Mesendoderm (in vitro differentiated cells): ENCODE results near the gene SRGAP3.

Source experiments
- DNase-seq: peaks from one replicate; pipeline ENCODE4 v3.0.0; 2013
- H2AK5ac ChIP-seq: 2 replicates; pipeline ENCODE4 v1.6.1; 2013; ENCODE audit warnings: low read length, inconsistent platforms
- H2BK120ac ChIP-seq: 2 replicates; pipeline ENCODE4 v1.6.1; 2013; ENCODE audit warnings: low read depth, mild to moderate bottlenecking, low read length, moderate library complexity, mixed read lengths
- H2BK15ac ChIP-seq: replicated peaks from 2 replicates; pipeline ENCODE4 v1.6.1; 2013; ENCODE audit warnings: low read depth, mild to moderate bottlenecking, moderate library complexity
- H2BK5ac ChIP-seq: 2 replicates; pipeline ENCODE4 v1.6.1; 2013; ENCODE audit warnings: low read length, inconsistent platforms
- H3K18ac ChIP-seq: 2 replicates; pipeline ENCODE4 v1.6.1; 2013; ENCODE audit warnings: mild to moderate bottlenecking, low read length, mixed read lengths
- H3K23ac ChIP-seq: one replicate; pipeline ENCODE4 v1.6.1; 2013; ENCODE audit warnings: low read length
- H3K27ac ChIP-seq: 2 replicates; pipeline ENCODE4 v1.5.1; 2013; ENCODE audit warnings: low read depth, mild to moderate bottlenecking, inconsistent platforms, low read length, moderate library complexity
- H3K27me3 ChIP-seq: 2 replicates; pipeline ENCODE4 v1.6.1; 2013; ENCODE audit warnings: low read length, control low read depth, mild to moderate bottlenecking, inconsistent platforms; ENCODE audit not compliant: insufficient read depth, poor library complexity
- H3K36me3 ChIP-seq: 2 replicates; pipeline ENCODE4 v1.6.1; 2013; ENCODE audit warnings: low read length, inconsistent platforms; ENCODE audit not compliant: control insufficient read depth, insufficient read depth
- H3K4ac ChIP-seq: one replicate; pipeline ENCODE4 v1.6.1; 2013; ENCODE audit warnings: low read depth, mild to moderate bottlenecking, low read length, moderate library complexity
- H3K4me1 ChIP-seq: 2 replicates; pipeline ENCODE4 v1.6.1; 2013; ENCODE audit warnings: low read depth, low read length, inconsistent platforms; ENCODE audit not compliant: control insufficient read depth
- H3K4me2 ChIP-seq: 2 replicates; pipeline ENCODE4 v1.6.1; 2013; ENCODE audit warnings: low read length
- H3K4me3 ChIP-seq: 2 replicates; pipeline ENCODE4 v1.5.1; 2013; ENCODE audit warnings: mild to moderate bottlenecking, low read length
- H3K56ac ChIP-seq: one replicate; pipeline ENCODE4 v1.6.1; 2013; ENCODE audit warnings: low read length
- H3K79me1 ChIP-seq: 2 replicates; pipeline ENCODE4 v1.6.1; 2013; ENCODE audit warnings: low read length, inconsistent platforms
- H3K79me2 ChIP-seq: 2 replicates; pipeline ENCODE4 v1.6.1; 2013; ENCODE audit warnings: mild to moderate bottlenecking, low read length; ENCODE audit not compliant: control insufficient read depth, insufficient read depth
- H3K9ac ChIP-seq: 2 replicates; pipeline ENCODE4 v1.6.1; 2013; ENCODE audit warnings: low read length, inconsistent platforms
- H4K5ac ChIP-seq: one replicate; pipeline ENCODE4 v1.6.1; 2013; ENCODE audit warnings: low read length
- H4K8ac ChIP-seq: one replicate; pipeline ENCODE4 v1.6.1; 2013; ENCODE audit warnings: low read depth, mild to moderate bottlenecking, control low read depth, low read length, moderate library complexity
- WGBS: extraction: QIAGEN DNeasy Blood & Tissue Kit; methylation state at CpG from one replicate; pipeline ENCODE4 v1.1.7; 2013; ENCODE audit warnings: low lambda C conversion rate, missing lambda C conversion rate; ENCODE audit not compliant: insufficient coverage; ENCODE audit errors: extremely low coverage; 5-methylcytosine and 5-hydroxymethylcytosine counted together

Gene SRGAP3

GRCh38 chr3:9124730-9125129, 124.7 kb downstream of the SRGAP3 start:
- Histone ChIP-seq H3K4me2 (no peak overlapping the region), H2BK5ac (no peak overlapping the region), H3K79me2 (no peaks in the 10 kb centered on the region), H3K23ac (no peak overlapping the region), H3K4me3 (no peak overlapping the region), H3K4ac (no peak overlapping the region), H4K5ac (no peak overlapping the region), H3K79me1 (no peaks in the 10 kb centered on the region), H3K27me3 (no peaks in the 10 kb centered on the region), H3K36me3 (no peaks in the 10 kb centered on the region), H3K4me1 (no peaks in the 10 kb centered on the region), H3K9ac (no peak overlapping the region), H3K56ac (no peak overlapping the region), H2BK120ac (no peak overlapping the region), H2AK5ac (no peak overlapping the region), H4K8ac (no peak overlapping the region), H2BK15ac (no peak overlapping the region), H3K27ac (no peak overlapping the region), H3K18ac (no peak overlapping the region)
- WGBS = no CpG with 5 or more reads among the region's 15 CpGs
- no peak for DNase-seq

GRCh38 chr3:9123840-9124239, 125.6 kb downstream of the SRGAP3 start:
- Histone ChIP-seq H3K4me2 (no peak overlapping the region), H3K23ac (no peak overlapping the region), H3K79me2 (no peaks in the 10 kb centered on the region), H4K5ac (no peak overlapping the region), H2BK5ac (no peak overlapping the region), H3K4me3 (no peak overlapping the region), H3K9ac (no peak overlapping the region), H4K8ac (no peak overlapping the region), H3K79me1 (no peaks in the 10 kb centered on the region), H2BK120ac (no peak overlapping the region), H3K27me3 (no peaks in the 10 kb centered on the region), H3K36me3 (no peaks in the 10 kb centered on the region), H3K4ac (no peak overlapping the region), H3K18ac (no peak overlapping the region), H3K27ac (no peak overlapping the region), H3K4me1 (no peaks in the 10 kb centered on the region), H3K56ac (no peak overlapping the region), H2AK5ac (no peak overlapping the region), H2BK15ac (no peak overlapping the region)
- DNase-seq = no peak
- no CpG with 5 or more reads among the region's 4 CpGs for WGBS

DNA sequence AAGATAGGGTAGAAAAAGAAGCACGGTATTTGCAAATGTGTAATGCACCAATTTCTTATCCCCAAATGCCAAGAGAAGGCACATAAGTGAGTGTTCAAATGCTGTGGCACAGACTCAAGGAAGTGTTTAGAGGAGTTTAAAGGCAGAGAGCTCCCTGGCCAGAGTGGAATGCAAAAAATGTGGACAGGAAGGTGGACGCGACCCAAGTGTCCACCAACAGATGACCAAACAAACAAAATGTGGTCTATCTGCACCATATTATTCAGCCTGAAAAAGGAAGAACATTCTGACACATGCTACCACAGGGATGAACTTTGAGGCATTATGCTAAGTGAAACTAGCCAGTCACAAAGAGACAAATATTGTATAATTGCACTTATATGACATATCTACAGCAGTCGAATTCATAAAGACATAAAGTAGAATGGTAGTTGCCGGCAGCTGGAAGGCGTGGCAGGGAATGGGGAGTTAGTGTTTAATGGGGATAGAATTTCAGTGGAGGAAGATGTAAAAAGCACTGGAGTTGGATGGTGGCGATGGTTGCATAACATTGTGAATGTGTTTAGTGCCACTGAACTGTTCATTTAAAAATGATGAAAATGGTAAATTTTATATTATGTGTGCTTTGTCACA, 126.6 kb downstream of the SRGAP3 start:
- no peak overlapping the region for H2BK5ac ChIP-seq
- no peak overlapping the region for H2AK5ac ChIP-seq
- no peak overlapping the region for H3K4me2 ChIP-seq
- H4K8ac ChIP-seq = no peak overlapping the region
- no peaks in the 10 kb centered on the region for H3K27me3 ChIP-seq
- H3K56ac ChIP-seq = no peak overlapping the region
- no peaks in the 10 kb centered on the region for H3K4me1 ChIP-seq
- no peak overlapping the region for H3K4ac ChIP-seq
- H2BK120ac ChIP-seq = no peak overlapping the region
- WGBS = no CpG with 5 or more reads among the region's 7 CpGs
- no peak overlapping the region for H3K9ac ChIP-seq
- no peak overlapping the region for H3K23ac ChIP-seq
- H3K79me2 ChIP-seq = no peaks in the 10 kb centered on the region
- no peak overlapping the region for H3K18ac ChIP-seq
- H4K5ac ChIP-seq = no peak overlapping the region
- no peak overlapping the region for H3K4me3 ChIP-seq
- no peaks in the 10 kb centered on the region for H3K79me1 ChIP-seq
- H3K36me3 ChIP-seq = no peaks in the 10 kb centered on the region
- no peak overlapping the region for H3K27ac ChIP-seq
- DNase-seq = no peak
- H2BK15ac ChIP-seq = no peak overlapping the region

DNA sequence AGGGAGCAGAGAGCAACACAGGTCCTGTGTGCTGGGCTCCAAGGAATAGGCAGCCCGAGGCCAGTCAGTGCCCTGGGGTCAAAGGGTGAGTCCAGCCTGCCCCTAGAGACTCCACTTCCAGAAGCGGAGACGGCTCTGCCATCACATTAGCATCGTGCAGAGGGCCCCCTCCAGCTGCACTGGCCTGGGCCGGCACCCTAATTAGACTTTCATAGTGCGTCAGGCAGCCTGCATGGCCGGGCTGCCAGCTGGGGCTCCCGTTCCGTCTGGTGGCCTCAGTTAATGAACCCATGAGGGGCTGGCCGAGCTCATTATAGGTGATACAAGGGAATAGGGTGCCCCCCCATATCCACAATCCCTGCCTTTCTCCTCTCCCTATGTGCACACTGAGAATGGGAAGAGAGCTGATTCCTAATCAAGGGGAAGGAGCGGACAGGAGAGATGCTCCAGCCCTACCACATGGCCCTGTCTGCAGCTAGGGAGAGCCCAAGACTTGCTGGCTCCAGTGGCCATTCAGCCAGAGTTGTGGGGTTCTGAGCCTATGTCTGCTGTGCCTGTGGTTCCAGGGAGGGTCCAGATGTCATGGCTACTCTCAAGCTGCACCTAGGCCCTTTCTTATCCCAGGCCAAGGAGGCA, 128.0 kb downstream of the SRGAP3 start:
- DNase-seq = no peak
- H3K79me2 ChIP-seq = no peaks in the 10 kb centered on the region

GRCh38 chr3:9119331-9119730, 130.1 kb downstream of the SRGAP3 start:
- Histone ChIP-seq H4K5ac (no peak overlapping the region), H2BK120ac (no peak overlapping the region), H3K56ac (no peak overlapping the region), H3K4me2 (no peak overlapping the region), H3K9ac (no peak overlapping the region), H3K4me3 (no peak overlapping the region), H3K23ac (no peak overlapping the region), H3K27ac (no peak overlapping the region), H3K79me2 (no peaks in the 10 kb centered on the region), H3K79me1 (no peaks in the 10 kb centered on the region), H3K27me3 (no peaks in the 10 kb centered on the region), H4K8ac (no peak overlapping the region), H3K4ac (no peak overlapping the region), H2AK5ac (no peak overlapping the region), H2BK5ac (no peak overlapping the region), H3K18ac (no peak overlapping the region), H3K4me1 (no peaks in the 10 kb centered on the region), H2BK15ac (no peak overlapping the region), H3K36me3 (no peaks in the 10 kb centered on the region)
- DNase-seq = no peak
- no CpG with 5 or more reads among the region's 4 CpGs for WGBS

More for the DNA sequence above, 128.0 kb downstream of the SRGAP3 start:
- Histone ChIP-seq H3K18ac (no peak overlapping the region), H3K4me1 (no peaks in the 10 kb centered on the region), H3K56ac (no peak overlapping the region), H2BK5ac (no peak overlapping the region), H3K23ac (no peak overlapping the region), H4K5ac (no peak overlapping the region), H2BK120ac (no peak overlapping the region), H3K79me1 (no peaks in the 10 kb centered on the region), H4K8ac (no peak overlapping the region), H2AK5ac (no peak overlapping the region), H2BK15ac (no peak overlapping the region), H3K27me3 (no peaks in the 10 kb centered on the region), H3K4ac (no peak overlapping the region), H3K36me3 (no peaks in the 10 kb centered on the region), H3K4me2 (no peak overlapping the region), H3K27ac (no peak overlapping the region), H3K9ac (no peak overlapping the region), H3K4me3 (no peak overlapping the region)
- WGBS = no CpG with 5 or more reads among the region's 11 CpGs

DNA sequence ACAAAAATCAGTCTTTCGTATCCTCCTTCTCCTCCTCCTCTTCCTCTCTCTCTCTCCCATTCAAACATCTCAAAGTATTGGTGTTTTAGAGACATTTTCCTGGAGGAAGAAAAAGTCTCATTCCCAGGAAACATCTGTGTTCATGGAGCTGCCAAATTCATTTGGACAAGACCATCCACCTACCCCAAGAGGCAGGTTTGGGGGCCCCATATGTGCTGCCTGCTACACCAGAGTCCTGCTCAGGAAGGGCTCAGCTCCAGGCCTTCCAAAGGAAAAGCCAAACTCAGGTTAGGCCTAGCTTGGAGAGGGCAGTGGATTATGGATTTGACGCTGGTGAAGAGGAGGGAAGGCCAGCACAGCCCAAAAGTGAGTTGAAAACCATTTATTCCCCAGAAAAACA, 131.2 kb downstream of the SRGAP3 start:
- no peak overlapping the region for H4K8ac ChIP-seq
- H3K4ac ChIP-seq = no peak overlapping the region
- no peaks in the 10 kb centered on the region for H3K79me1 ChIP-seq
- no peak for DNase-seq
- no peak overlapping the region for H2BK120ac ChIP-seq
- H2BK5ac ChIP-seq = no peak overlapping the region
- no peak overlapping the region for H3K18ac ChIP-seq
- no peaks in the 10 kb centered on the region for H3K79me2 ChIP-seq
- no peak overlapping the region for H4K5ac ChIP-seq
- WGBS = no CpG with 5 or more reads among the region's 2 CpGs
- H3K27ac ChIP-seq = no peak overlapping the region
- no peak overlapping the region for H3K56ac ChIP-seq
- H3K27me3 ChIP-seq = no peaks in the 10 kb centered on the region
- no peak overlapping the region for H3K4me3 ChIP-seq
- no peak overlapping the region for H3K23ac ChIP-seq
- H3K9ac ChIP-seq = no peak overlapping the region
- H2AK5ac ChIP-seq = no peak overlapping the region
- H3K4me1 ChIP-seq = no peaks in the 10 kb centered on the region
- H2BK15ac ChIP-seq = no peak overlapping the region
- H3K4me2 ChIP-seq = no peak overlapping the region
- H3K36me3 ChIP-seq = no peaks in the 10 kb centered on the region
